Activated CD8-positive, alpha-beta memory T cell treated with anti-CD3 and anti-CD28 coated beads for 36 hours (primary cell): ENCODE results near the gene ACSF2. TPM values are rescaled to one million over a fixed set of nuclear protein-coding genes. Genes with fewer than 3 reads are reported as not detected.

Experiments
- CTCF ChIA-PET: fragments of 350-600 bp; sonication (Branson Sonifier 250); formaldehyde crosslinking; loops from one replicate; lab custom pipeline; 2021; ENCODE audit warnings: antibody characterized with exemption; lab: Charles Lee
- POLR2A ChIA-PET: fragments of 350-600 bp; sonication (Branson Sonifier 250); formaldehyde crosslinking; loops from one replicate; lab custom pipeline; 2021; ENCODE audit warnings: antibody characterized with exemption; lab: Charles Lee
- total RNA-seq, 2 experiments: library from RNA; stranded (reverse); gene quantifications; one replicate each; pipeline ENCODE4 v1.2.3, GENCODE V29; 2021

Gene ACSF2
- total RNA-seq, 2 experiments from 2014 or later, result 11.3 to 14.1 TPM

- POLR2A ChIA-PET, result no interaction called here
- CTCF ChIA-PET, result no interaction called here
Observed at GRCh38 chr17:50448643-50449042, 22.6 kb downstream of the ACSF2 start.

GRCh38 chr17:50451943-50452629 is 26.1 kb downstream of the ACSF2 start:
- POLR2A ChIA-PET, result interaction anchor here (0.7 kb wide), 1 partner anchor 206 kb away, joined by 3 read pairs; no protein-coding TSS in a partner anchor

GRCh38 chr17:50452630-50453300 is 26.7 kb downstream of the ACSF2 start:
- ChIA-PET POLR2A (interaction anchor here (0.7 kb wide), 1 partner anchor 205 kb away, joined by 3 read pairs; no protein-coding TSS in a partner anchor), CTCF (no interaction called here)

More at GRCh38 chr17:50451943-50452629, 26.1 kb downstream of the ACSF2 start:
- CTCF ChIA-PET, result interaction anchor here (0.5 kb wide), 1 partner anchor 219 kb away, joined by 3 read pairs; no protein-coding TSS in a partner anchor

- CTCF ChIA-PET, result interaction anchor here (0.7 kb wide), 1 partner anchor 30 kb away, joined by 7 read pairs; no protein-coding TSS in a partner anchor
Observed at GRCh38 chr17:50453901-50454300, 27.9 kb downstream of the ACSF2 start.

GRCh38 chr17:50457621-50458020 is 31.6 kb downstream of the ACSF2 start:
- ChIA-PET CTCF (interaction anchor here (1.0 kb wide), 1 partner anchor 10 kb away, joined by 3 read pairs; no protein-coding TSS in a partner anchor), POLR2A (no interaction called here)

More at GRCh38 chr17:50453901-50454300, 27.9 kb downstream of the ACSF2 start:
- POLR2A ChIA-PET, result no interaction called here

- POLR2A ChIA-PET, result no interaction called here
Observed at GRCh38 chr17:50458270-50458669, 32.3 kb downstream of the ACSF2 start.

GRCh38 chr17:50458701-50459676 is 33.0 kb downstream of the ACSF2 start:
- ChIA-PET POLR2A (no interaction called here), CTCF (interaction anchor here (1.0 kb wide), 1 partner anchor 9 kb away, joined by 3 read pairs; no protein-coding TSS in a partner anchor)

More at GRCh38 chr17:50458270-50458669, 32.3 kb downstream of the ACSF2 start:
- CTCF ChIA-PET, result interaction anchor here (1.0 kb wide), 1 partner anchor 10 kb away, joined by 3 read pairs; no protein-coding TSS in a partner anchor

GRCh38 chr17:50459756-50460155 is 33.7 kb downstream of the ACSF2 start:
- ChIA-PET CTCF (no interaction called here), POLR2A (no interaction called here)

- ChIA-PET POLR2A (no interaction called here), CTCF (no interaction called here)
Observed at GRCh38 chr17:50460831-50461526, 35.0 kb downstream of the ACSF2 start.

- POLR2A ChIA-PET, result no interaction called here
- CTCF ChIA-PET, result no interaction called here
Observed at GRCh38 chr17:50461550-50462132, 35.6 kb downstream of the ACSF2 start.

- ChIA-PET CTCF (no interaction called here), POLR2A (no interaction called here)
Observed at GRCh38 chr17:50462446-50462845, 36.4 kb downstream of the ACSF2 start.

GRCh38 chr17:50464121-50464520 is 38.1 kb downstream of the ACSF2 start:
- POLR2A ChIA-PET, result no interaction called here
- CTCF ChIA-PET, result no interaction called here

GRCh38 chr17:50464736-50465135 is 38.7 kb downstream of the ACSF2 start:
- ChIA-PET POLR2A (no interaction called here), CTCF (no interaction called here)

GRCh38 chr17:50465171-50465570 is 39.2 kb downstream of the ACSF2 start:
- CTCF ChIA-PET, result no interaction called here

GRCh38 chr17:50465635-50466034 is 39.6 kb downstream of the ACSF2 start:
- ChIA-PET CTCF (no interaction called here), POLR2A (no interaction called here)

More at GRCh38 chr17:50465171-50465570, 39.2 kb downstream of the ACSF2 start:
- POLR2A ChIA-PET, result no interaction called here

- ChIA-PET POLR2A (no interaction called here), CTCF (no interaction called here)
Observed at GRCh38 chr17:50466371-50467113, 40.5 kb downstream of the ACSF2 start.

GRCh38 chr17:50467114-50467854 is 41.3 kb downstream of the ACSF2 start:
- ChIA-PET CTCF (interaction anchor here (0.6 to 1.0 kb wide), 3 partner anchors 9 to 106 kb away, joined by 3 to 4 read pairs (median 4); no protein-coding TSS in a partner anchor), POLR2A (no interaction called here)
